Muscle of back (tissue), 11 donors: ENCODE results near the gene ARL4C. TPM values are rescaled to one million over a fixed set of nuclear protein-coding genes. Genes with fewer than 3 reads are reported as not detected.
"Not testable (repeated sequence)": the region's sequence is repeated elsewhere in the genome, so short reads cannot be mapped to it uniquely, and the experiment has no call there.

Experiments used
- DNase-seq, 3 donors: peaks; one replicate each; pipeline versions ENCODE4 v3.0.0 to v3.0.0-alpha.2; 2013
- polyA plus RNA-seq, 10 donors: library from polyadenylated mRNA; unstranded; fragments of 120-200 nt; gene quantifications; one replicate each; pipeline ENCODE4 v1.2.1, GENCODE V29; 2013; ENCODE audit not compliant: insufficient read length in 10 of 10

The ARL4C gene
- polyA plus RNA-seq, 10 donors, result 4.5 to 20.3 (median 7.1) TPM

DNA sequence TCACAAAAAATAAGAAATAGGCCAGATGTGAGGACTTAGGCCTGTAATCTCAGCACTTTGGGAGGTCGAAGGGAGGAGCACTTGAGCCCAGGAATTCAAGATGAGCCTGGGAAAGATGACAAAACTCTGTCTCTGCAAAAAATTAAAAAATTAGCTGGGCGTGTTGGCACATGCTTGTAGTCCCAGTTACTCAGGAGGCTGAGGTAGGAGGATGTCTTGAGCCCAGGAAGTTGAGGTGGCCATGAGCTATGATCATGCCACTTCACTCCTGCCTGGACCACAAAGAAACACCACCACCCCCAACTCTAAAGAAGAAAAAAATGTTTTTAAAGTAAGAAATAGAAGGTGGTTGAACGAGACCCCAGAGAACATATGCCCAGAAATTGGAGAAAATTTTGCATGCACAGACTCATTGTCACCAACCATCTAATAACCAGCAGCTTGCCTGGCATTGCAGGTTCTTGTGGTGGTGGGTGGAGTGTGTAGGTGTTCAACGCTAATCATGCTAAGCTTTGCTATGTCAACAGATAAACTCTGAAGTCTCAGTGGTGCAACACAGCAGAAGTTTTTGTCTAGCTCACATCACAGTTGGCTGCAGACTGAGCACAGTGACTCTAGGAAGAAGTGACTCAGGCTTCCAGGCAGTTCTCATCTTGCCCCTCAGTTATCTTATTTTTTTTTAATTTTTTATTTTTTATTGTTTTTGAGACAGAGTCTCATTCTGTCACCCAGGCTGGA lies 18.6 kb downstream of the ARL4C start:
- DNase-seq, result no peak

DNA sequence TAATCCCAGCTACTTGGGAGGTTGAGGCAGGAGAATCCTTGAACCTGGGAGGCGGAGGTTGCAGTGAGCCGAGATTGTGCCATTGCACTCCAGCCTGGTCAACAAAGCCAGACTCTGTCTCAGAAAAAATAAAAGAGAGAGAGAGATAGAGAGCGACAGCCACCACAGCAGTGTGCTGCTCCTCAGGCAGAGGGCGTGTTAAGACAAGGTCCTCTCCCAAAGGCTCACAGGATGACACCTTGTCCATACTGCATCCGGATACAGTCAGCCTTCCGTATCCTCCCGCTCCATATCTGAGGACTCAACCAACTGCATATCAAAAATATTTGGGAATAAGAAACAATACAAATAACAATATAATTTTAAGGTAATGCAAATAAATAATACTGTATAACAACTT lies 20.1 kb downstream of the ARL4C start:
- no peak for DNase-seq

DNA sequence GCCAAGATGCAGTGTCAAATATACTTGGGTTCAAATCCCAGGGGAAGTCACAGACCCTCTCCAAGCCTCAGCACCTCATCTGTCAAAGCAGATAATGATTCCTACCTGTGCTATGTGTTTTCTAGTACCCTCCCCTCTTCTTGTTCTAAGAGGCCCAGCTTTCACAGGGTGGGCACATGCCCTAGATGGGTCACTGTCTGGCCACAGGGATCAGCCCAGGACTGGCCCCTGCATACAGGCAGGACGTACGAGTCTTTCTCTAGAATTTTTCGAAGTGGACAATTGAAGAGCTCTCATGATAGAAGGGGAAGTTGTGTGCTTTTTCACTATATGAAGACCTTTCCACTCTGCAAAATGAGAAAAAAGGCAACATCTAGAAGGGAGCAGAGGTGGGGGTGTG lies 22.2 kb downstream of the ARL4C start:
- DNase-seq, result no peak

DNA sequence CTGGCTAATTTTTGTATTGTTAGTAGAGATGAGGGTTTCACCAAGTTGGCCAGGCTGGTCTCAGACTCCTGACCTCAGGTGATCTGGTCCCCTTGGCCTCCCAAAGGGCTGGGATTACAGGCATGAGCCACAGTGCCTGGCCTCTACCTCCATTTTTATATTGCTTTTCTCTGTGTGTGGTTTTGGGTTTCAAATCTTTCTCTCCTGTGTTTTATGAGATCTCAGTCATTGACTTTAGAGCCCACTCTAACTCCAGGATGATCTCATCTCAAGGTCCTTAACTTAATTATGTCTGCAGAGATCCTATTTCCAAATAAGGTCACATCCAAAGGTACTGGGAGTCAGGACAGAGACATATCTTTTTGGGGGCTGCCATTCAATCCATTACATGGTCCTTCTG lies 24.7 kb downstream of the ARL4C start:
- no peak for DNase-seq

DNA sequence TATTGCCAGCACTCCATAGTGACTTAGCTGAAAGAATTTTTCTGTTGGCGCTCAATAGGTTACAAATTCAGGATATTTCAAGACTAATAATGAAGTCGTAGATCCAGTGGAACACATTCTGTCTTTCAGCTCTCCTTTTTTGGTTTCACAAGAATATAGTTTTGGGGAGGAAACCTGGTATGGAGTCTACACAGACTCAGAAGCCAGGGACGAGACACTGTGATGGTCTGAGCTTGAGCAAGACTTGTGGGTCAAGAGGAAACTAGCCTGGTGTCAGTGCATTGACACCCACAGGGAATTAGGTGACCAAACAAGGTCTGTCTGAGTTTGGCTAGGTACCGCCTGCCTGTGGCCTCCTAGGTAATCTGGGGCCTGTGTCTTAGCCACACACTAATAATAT lies 26.9 kb downstream of the ARL4C start:
- DNase-seq, result no peak

DNA sequence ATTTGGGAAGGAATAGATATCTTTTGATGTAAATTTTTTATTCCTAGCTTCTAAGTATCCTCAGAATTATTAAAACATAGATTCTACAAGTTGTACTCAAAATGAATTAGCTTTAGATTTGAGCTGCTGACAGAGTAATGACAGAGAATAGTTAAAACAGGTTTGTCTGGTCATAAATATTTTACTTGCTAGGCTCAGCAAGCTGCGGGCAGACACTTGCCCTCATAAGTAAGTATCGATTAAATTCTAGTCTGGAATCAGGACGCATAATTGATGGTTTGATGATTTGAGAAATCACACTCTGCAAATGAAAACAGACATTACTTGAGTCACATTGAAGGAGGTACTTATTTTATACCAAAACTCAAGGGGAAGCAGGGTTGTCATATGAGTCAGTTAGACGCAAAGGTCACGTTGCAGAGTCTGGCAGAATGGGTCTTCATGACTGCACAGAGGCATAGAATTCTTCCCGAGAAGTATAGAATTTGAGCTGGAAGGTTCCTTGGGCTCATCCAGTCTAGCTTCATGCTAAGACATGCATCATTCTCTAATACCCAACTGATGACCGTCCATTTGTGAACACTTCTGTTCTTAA lies 27.5 kb downstream of the ARL4C start:
- no peak for DNase-seq

DNA sequence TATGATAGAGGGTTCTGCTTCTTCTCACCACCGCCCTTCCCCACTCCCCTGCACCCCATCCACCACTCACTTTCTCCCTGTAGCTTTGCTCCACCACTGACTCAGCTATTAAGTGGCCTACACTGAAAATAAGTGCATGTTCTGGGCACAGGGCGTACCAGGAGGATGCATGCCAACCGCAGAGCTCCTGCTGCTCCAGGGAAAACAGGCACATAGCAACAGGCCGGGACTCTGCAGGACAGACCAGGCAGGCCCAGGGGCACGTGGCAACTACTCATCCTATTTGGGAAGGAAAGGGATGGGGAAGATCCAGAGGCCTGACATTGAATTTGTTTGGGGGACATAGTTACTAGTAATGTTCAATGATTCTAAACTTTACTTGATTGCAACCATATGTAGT lies 28.4 kb downstream of the ARL4C start:
- peak in 1 of 3 donors; percentile 20 for DNase-seq

DNA sequence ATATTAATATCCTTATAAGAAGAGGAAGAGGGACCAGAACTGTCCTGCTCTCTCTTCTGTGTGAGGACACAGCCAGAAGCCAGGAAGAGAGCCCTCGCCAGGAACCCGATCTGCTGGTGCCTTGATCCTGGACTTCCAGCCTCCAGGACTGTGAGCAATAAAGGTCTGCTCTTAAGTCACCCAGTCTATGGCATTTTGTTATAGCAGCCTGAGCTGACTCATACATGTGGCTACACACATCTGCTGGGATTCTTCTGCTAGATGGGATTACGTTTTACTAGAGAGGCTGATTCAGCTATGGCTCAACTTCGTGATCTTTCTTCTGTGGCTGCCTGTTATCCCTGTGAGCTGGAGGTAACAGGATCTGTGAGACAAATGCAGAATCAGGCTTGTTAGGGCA lies 29.6 kb downstream of the ARL4C start:
- peak in 1 of 3 donors; percentile 15 for DNase-seq

DNA sequence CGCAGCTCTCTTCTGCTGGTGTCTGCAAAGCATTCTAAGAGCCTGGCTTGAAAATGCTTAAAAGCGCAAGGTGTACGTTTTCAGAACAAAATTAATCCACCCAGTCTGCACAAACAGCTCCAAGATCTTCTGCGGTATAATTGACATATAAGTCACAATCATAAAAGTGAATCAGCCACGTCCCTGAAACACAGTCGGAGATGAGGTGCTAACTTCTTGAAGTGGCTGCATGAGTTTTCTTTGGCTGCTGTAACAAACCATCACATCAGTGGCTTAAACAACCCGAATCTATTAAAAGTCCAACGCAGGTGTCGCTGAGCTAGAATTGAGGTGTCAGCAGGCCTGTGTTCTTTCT lies 32.6 kb downstream of the ARL4C start:
- no peak for DNase-seq

DNA sequence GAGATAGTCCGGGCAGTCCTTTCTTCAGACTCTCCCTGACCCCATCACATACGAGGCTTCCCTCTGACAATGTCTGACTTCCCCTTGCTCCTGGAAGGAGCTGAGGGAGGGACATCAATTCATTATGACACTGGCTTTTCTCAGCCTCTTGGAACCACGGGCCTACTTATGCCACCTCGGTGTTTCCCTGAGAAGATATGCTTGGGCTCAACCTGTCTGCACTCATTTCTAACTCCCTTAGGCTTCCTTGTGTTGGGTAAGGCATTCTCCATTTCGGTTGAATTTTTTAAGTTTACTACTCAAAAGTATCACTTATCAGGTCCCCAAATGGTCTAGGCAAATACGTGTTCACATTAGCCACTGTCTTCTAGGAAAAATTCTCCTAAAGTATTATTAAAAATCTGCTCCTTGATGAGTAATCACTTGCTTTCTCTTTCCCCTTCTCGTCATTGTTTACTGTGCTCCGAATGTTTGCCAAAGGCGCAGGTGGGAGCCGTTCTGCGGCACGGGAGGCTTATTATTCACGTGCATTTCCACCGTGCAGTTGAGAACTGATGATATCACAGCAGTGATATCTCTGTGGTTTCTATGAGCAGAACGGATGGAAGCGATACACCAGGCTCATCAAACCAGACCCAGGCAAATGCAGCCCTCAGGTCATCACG lies 33.1 kb downstream of the ARL4C start:
- DNase-seq, result no peak

DNA sequence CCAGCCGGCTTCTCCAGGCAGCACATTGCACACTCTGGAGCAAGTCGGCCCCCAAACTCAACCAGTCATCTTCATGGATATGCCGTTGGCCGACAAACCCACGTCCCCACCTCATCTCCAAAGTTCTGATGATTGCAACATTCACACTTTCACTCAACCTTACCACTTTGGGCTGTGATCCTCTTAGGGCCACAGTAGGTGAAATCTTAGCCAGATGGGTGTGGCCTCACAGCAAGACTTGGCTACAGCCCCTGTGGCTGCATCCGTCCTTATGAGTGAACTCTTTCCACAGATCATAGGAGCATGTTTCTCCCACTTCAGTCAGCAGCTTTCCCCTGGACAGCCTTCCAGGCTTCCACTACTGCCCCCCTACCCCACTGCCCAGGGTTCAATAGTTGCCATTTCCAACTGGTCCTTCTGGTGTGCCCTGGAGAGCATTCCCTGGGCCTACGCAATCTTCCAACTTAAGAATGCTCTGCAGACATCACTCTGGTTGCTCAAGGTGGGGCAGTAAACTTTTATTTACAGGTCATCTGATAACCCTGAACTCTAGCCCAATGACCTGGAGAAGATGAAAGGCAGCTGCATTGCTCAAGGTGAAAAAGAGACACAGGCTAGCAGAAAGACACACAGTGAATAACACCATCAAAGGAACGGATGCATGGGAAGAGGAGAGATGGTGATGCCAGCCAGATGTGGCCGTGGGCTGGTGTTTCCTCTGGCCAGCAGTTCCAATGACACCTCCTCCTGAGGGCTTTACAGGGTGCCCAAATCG lies 34.5 kb downstream of the ARL4C start:
- DNase-seq, result no peak

DNA sequence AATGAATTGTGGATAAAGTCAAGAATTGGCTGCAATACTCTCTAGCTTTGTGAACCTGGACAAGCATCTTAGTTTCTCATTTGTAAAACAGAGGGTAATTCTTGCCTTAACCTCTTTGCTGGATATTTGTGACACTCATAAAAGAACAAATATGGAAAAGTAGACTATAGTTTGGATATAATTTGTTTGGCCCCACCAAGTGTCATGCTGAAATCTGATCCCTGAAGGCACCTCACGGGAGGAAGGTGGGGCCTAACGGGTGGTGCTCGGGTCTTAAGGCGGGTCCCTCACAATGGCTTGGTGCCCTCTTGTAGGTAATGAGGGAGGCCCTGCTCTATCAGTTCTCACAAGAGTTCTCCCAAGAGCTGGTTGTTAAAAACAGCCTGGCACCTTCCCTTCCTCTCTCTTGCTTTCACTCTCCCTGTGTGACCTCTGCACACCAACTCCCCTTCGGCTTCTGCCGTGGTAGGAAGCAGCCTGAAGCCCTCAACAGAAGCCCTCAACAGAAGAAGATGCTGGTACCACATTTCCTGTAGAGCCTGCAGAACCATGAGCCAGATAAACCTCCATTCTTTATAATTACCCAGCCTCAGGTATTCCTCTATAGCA lies 37.4 kb downstream of the ARL4C start:
- no peak for DNase-seq

DNA sequence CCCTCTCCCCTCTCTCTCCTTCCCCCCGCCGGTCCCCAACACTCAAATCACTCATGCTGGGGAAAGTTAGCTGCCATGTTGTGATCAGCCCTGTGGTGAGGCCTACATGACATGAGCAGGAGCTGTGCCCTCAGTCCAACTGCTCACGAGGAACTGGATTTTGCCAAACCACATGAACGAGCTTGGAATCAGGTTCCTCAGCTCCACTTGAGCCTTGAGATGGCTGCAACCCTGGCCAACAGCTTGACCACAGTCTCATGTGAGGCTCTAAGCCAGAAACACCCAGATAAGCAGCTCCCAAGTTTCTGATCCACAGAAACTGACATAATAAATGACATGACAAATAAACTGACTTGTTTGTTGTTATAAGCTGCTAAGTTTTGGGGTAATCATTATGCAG lies 38.4 kb downstream of the ARL4C start:
- no peak for DNase-seq

DNA sequence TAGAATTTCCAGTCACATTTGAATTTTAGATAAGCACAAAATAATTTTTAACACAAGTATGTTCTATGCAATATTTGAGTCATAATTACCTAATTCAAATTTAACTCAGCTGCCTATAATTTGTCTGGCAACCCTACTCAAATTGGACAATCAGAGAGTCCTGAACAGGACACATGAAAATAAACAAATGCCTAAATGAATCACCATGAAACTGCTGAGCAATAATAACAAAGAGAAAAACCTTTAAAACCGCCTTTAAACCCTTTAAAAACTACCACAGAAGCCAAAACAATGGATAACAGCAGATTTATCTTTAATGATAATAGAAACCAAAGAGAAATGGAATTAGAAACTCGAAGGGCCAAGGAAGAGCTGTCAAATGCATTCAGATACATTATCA lies 39.5 kb downstream of the ARL4C start:
- DNase-seq, result no peak

DNA sequence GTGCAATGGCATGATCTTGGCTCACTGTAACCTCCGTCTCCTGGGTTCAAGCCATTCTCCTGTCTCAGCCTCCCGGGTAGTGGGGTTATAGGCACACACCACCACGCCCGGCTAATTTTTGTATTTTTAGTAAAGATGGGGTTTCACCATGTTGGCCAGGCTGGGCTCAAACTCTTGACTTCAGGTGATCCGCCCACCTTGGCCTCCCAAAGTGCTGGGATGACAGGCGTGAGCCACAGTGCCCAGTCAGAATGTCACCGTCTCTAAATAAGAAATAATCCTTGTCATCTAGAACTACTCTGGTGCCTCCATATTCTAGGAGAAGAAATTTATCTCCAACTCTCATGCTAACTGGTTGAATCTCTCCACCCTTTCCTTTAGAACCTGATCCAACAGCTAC lies 41.6 kb downstream of the ARL4C start:
- not testable (repeated sequence) for DNase-seq

DNA sequence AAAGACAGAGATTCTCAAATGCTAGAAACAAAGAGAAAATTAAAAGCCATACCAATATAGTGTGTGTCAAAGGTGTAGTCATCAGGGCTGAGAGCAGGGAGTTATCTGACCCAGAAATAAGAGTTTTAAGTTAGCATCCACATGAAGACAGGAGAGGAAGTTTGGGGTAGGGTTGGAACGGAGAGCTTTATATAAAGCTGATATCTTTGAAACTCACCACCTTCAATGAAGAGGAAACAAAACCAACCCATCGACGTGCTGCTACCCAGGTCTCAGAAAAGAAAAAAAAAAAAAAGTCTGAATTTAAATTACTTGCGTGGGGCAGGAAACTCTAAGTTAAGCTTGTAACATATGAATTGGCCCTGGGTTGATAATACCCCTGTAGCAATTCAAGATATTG lies 42.4 kb downstream of the ARL4C start:
- no peak for DNase-seq

DNA sequence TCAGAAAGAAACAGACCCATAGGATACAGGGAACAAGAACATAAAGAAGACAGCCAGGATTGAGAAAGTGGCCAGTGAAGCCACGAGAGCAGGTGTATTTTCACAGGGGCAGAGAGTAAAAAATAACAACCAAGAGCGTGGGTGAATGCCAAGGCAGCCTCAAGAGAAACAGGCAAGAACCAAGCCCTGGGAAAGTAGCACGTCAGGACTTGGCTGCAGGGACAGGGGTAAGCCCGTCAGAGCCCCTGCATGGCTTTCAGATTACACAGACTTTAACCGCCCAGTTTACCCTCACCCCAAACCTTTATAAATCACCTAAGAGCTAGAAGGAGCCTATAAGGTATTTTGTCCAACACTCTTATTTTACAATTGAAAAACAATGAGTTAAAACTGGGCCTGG lies 43.7 kb downstream of the ARL4C start:
- no peak for DNase-seq

DNA sequence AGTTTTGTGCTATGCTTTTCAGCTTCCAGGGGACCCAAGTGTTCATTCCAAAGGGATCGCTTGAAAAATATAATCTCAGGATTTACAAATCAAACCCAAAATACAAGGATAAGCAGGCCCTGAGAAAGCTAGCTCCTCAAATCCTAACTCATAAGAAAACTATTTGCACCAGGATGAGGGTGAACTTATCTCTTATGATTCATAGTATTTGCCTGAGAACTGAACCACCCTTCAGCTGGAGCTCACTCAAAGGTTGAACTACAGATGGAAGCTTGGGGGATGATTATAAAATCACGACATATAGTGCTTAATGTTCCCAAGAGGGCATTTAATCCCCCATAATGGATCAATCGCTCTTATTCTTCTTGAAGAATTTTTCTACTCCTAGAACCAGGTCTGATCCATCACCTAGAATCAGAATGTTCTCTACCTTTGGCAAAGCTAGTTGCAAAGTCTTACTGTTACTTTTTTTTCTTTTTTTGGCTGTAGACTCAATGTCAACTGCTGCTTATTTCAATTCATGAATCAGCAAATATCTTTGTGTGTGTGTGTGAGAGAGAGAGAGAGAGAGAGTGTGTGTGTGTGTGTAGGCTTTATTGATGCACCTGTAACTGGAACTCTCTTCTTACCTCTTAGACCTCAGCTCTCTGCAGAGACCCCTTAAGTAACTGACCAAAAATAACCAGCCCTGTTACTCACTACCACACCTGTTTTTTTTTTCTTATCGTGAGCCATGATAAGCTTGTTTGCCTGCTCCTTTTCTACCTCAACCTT lies 44.8 kb downstream of the ARL4C start:
- peak in 1 of 3 donors; percentile 81 for DNase-seq

DNA sequence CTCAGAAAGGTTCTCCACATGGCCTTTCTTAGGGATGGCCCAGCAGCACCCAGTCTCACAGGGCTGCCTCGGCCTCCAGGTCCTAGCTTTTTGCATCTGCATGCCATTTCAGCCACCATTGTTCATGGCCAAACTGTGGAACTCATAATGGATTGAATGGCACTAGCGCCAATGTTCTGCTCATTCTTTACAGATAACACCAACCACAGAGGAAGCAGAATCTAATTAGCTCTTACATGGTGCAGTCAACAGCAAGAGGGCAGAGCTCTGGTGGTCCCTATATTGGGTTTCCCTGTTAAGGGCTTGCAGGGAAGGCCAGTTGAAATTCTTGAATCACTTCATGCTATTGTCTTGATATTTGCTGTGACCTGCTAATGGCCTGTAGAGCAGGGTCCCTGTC lies 45.6 kb downstream of the ARL4C start:
- no peak for DNase-seq

DNA sequence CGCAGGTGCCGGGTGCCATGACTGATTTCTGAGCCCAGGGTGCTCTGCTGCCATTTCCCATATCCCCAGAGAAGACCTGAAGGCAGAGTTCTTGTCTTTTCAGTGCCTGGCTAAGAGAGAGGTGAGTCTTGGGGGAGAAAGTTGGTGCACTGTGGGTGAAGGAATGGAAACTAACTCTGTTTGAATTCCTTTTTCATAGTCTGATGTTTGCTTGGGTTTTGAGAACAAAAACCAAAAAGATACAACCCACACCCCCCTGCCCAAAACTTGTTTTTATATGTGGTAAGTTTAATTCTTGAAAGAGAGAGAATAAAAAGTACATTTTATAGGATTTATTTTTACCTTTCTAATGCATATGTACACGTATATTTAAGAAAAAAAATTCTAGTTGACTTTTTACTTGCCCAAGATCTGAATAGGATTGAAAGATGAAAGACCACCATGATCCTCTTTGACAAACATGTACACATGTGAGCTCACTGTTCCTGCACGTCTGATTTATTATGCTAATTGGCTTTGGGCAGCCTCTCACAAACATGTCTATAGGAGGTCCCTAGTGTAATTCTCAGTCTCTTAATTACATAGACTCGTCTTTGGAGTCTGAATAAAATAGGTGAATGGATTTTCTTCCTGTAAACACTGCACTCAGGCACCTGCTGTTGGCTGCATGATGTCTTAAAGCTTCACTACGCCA lies 46.3 kb downstream of the ARL4C start:
- DNase-seq, result no peak
